ENCODE results near the gene TMPRSS13. TPM values are rescaled to one million over a fixed set of nuclear protein-coding genes. Genes with fewer than 3 reads are reported as not detected.
A peak's percentile ranks its signal among the peaks of the same experiment; 100 is the strongest.

The TMPRSS13 gene
- total RNA-seq, 2 experiments from 2014 or later, result 0.99 to 1.4 TPM

DNA sequence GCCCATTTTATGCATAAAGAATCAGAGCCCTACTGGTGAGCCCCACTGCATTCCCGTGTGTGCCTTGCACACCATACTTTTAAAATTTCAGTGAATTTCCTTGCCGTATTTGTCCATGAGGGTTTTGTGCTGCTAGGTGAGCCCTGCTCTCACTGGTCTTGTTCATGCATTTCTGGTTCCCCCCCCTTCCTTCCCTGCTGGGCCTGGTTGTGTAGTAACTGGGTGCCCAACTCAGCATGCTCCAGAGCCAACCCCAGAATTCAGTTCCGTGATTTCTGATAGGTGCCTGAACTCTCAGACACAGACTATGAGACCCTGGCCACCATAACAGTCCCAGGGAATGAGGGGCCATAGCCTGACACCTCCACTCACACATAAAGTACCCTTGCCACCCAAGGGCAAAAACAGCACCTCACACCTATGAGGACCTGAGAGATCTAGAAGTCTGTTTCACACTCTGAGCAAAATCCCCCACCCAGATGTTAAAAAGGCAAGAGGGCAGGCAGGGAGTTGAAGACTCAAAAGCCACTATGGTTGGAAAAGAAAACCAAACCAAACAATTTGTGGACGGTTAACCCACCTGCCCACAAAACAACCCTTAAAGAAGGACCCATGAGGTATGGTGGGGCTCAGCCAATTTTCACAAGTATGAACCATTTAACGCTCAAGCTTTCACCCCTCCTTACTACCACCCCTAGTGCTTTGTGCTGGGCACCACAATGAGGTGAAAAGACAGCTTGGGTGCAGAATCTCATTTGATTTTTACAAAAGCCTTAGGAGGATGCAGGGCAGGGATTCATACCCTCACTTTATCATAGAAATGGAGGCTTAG lies 40.2 kb upstream of the TMPRSS13 start:
- intact Hi-C loops (cut with DNase I, micrococcal nuclease), result no loop called here
- Histone ChIP-seq H3K9me3 (ENCODE audit: control insufficient read depth in 1 of 2, insufficient read depth in 1 of 2, low read length in 2 of 2) (no peaks in the 10 kb centered on the region), H3K27ac (ENCODE audit: low read depth in 1 of 2, low read length in 2 of 2) (no peak overlapping the region), H3K36me3 (ENCODE audit: insufficient read depth, low read length) (no peaks in the 10 kb centered on the region), H3K27me3 (ENCODE audit: control insufficient read depth in 1 of 2, insufficient read depth in 2 of 2, low read length in 2 of 2) (no peaks in the 10 kb centered on the region), H3K4me3 (ENCODE audit: low read length) (no peak overlapping the region), H3K4me1 (ENCODE audit: insufficient read depth, low read length) (peaks cover 54% of the 10 kb centered on the region)
- POLR2A ChIA-PET, result interaction anchor here (1.4 to 1.6 kb wide), 3 partner anchors 9 to 82 kb away, joined by 3 to 6 read pairs (median 3); partner anchors contain the start of gene IL10RA
- Mint-ChIP-seq H3K9me3 (no peaks in the 10 kb centered on the region), H3K4me1 (ENCODE audit: low read depth) (peaks cover 61% of the 10 kb centered on the region), H3K36me3 (ENCODE audit: low read depth) (no peaks in the 10 kb centered on the region), H3K27me3 (no peaks in the 10 kb centered on the region), H3K27ac (peak overlapping the region; percentile 17), H3K4me3 (no peak overlapping the region)
- CTCF ChIA-PET, result interaction anchor here (1.5 to 2.1 kb wide), 2 partner anchors 19 to 23 kb away, joined by 5 to 8 read pairs; no protein-coding TSS in a partner anchor
- TF ChIP-seq, protein P1, sequence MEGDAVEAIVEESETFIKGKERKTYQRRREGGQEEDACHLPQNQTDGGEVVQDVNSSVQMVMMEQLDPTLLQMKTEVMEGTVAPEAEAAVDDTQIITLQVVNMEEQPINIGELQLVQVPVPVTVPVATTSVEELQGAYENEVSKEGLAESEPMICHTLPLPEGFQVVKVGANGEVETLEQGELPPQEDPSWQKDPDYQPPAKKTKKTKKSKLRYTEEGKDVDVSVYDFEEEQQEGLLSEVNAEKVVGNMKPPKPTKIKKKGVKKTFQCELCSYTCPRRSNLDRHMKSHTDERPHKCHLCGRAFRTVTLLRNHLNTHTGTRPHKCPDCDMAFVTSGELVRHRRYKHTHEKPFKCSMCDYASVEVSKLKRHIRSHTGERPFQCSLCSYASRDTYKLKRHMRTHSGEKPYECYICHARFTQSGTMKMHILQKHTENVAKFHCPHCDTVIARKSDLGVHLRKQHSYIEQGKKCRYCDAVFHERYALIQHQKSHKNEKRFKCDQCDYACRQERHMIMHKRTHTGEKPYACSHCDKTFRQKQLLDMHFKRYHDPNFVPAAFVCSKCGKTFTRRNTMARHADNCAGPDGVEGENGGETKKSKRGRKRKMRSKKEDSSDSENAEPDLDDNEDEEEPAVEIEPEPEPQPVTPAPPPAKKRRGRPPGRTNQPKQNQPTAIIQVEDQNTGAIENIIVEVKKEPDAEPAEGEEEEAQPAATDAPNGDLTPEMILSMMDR (IDR thresholded peaks at IDR 0.05), result no peak
- DNase-seq, result peak in 2 of 14 experiments; percentile 1 to 30
- ATAC-seq (ENCODE audit: poor library complexity), result no peak

DNA sequence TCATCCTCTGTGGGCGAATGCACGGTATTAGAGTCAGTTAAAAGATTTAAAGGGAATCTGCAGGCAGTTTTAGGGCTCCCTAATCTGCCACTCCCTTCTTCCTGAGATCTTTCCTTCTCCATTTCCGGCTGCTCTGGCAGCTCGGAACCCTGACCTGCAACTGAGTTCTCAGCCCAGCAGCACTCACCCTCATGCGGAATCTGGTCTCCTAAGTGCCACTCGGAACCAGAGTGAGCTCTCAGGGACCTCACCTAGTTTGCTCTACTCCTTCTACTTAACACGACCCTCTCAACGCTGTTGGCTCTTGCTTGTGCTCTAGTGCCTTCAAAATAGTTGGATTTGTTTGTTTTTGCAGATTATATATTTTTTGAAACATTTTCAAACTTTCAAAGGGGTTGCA lies 37.7 kb upstream of the TMPRSS13 start:
- CTCF ChIA-PET, result no interaction called here
- POLR2A ChIA-PET, result no interaction called here
- Mint-ChIP-seq H3K9me3 (no peaks in the 10 kb centered on the region), H3K36me3 (ENCODE audit: low read depth) (no peaks in the 10 kb centered on the region), H3K4me1 (ENCODE audit: low read depth) (peaks cover 46% of the 10 kb centered on the region), H3K27ac (no peak overlapping the region), H3K4me3 (no peak overlapping the region), H3K27me3 (no peaks in the 10 kb centered on the region)
- TF ChIP-seq, protein P1 (IDR thresholded peaks at IDR 0.05), result no peak
- peaks cover 29% of the 10 kb centered on the region for H3K4me1 ChIP-seq (ENCODE audit: insufficient read depth, low read length)
- H3K9me3 ChIP-seq (ENCODE audit: control insufficient read depth in 1 of 2, insufficient read depth in 1 of 2, low read length in 2 of 2), result no peaks in the 10 kb centered on the region
- peak in 1 of 14 experiments; percentile 8 for DNase-seq
- H3K4me3 ChIP-seq (ENCODE audit: low read length), result no peak overlapping the region
- no peak overlapping the region for H3K27ac ChIP-seq (ENCODE audit: low read depth in 1 of 2, low read length in 2 of 2)
- ATAC-seq (ENCODE audit: poor library complexity), result no peak
- intact Hi-C loops (cut with DNase I, micrococcal nuclease), result no loop called here
- no peaks in the 10 kb centered on the region for H3K27me3 ChIP-seq (ENCODE audit: control insufficient read depth in 1 of 2, insufficient read depth in 2 of 2, low read length in 2 of 2)
- no peaks in the 10 kb centered on the region for H3K36me3 ChIP-seq (ENCODE audit: insufficient read depth, low read length)

DNA sequence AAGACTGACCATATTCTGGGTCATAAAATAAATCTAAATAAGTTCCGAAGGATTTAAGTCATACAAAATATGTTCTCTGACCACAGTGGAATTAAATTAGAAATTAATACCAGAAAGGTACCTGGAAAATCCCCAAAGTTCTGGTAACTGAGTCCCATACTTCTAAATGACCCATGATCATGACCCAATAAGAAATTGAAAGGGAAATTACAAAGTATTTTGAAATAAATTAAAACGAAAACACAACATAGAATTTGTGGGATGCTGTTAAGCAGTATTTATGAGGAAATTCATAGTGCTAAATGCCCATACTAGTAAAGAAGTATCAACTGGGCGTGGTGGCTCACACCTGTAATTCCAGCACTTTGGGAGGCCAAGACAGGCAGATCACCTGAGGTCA lies 33.6 kb upstream of the TMPRSS13 start:
- Mint-ChIP-seq H3K36me3 (ENCODE audit: low read depth) (peaks cover 17% of the 10 kb centered on the region), H3K27ac (no peak overlapping the region), H3K27me3 (no peaks in the 10 kb centered on the region), H3K9me3 (peaks cover 12% of the 10 kb centered on the region), H3K4me1 (ENCODE audit: low read depth) (peaks cover 43% of the 10 kb centered on the region), H3K4me3 (no peak overlapping the region)
- ChIA-PET POLR2A (no interaction called here), CTCF (interaction anchor here (0.6 kb wide), 1 partner anchor 44 kb away, joined by 3 read pairs; no protein-coding TSS in a partner anchor)
- no peak overlapping the region for H3K27ac ChIP-seq (ENCODE audit: low read depth in 1 of 2, low read length in 2 of 2)
- ATAC-seq (ENCODE audit: poor library complexity), result no peak
- peaks cover 3% of the 10 kb centered on the region for H3K4me1 ChIP-seq (ENCODE audit: insufficient read depth, low read length)
- no peak overlapping the region for H3K4me3 ChIP-seq (ENCODE audit: low read length)
- H3K9me3 ChIP-seq (ENCODE audit: control insufficient read depth in 1 of 2, insufficient read depth in 1 of 2, low read length in 2 of 2), result peaks cover 0 to 8% of the 10 kb centered on the region in 2 experiments
- intact Hi-C loops (cut with DNase I, micrococcal nuclease), result no loop called here
- no peak for DNase-seq
- TF ChIP-seq, protein P1 (IDR thresholded peaks at IDR 0.05), result no peak
- H3K36me3 ChIP-seq (ENCODE audit: insufficient read depth, low read length), result no peaks in the 10 kb centered on the region
- H3K27me3 ChIP-seq (ENCODE audit: control insufficient read depth in 1 of 2, insufficient read depth in 2 of 2, low read length in 2 of 2), result no peaks in the 10 kb centered on the region
